Tongue (tissue), 2 donors: ENCODE measurements around the gene CD68. TPM values are rescaled to one million over a fixed set of nuclear protein-coding genes. Genes with fewer than 3 reads are reported as not detected.

Source experiments
- DNase-seq: peaks from one replicate; pipeline ENCODE4 v3.0.0-alpha.2; 2015
- total RNA-seq: library from RNA; depleted of rRNA; stranded (reverse); fragments of >200 nt; gene quantifications from one replicate; pipeline ENCODE4 v1.2.3, GENCODE V29; 2014

Gene CD68
- total RNA-seq, 1 donor from 2014 or later, result 2.4 TPM

GRCh38 chr17:7559320-7560171, 19.9 kb upstream of the CD68 start:
- DNase-seq, result no peak

DNA sequence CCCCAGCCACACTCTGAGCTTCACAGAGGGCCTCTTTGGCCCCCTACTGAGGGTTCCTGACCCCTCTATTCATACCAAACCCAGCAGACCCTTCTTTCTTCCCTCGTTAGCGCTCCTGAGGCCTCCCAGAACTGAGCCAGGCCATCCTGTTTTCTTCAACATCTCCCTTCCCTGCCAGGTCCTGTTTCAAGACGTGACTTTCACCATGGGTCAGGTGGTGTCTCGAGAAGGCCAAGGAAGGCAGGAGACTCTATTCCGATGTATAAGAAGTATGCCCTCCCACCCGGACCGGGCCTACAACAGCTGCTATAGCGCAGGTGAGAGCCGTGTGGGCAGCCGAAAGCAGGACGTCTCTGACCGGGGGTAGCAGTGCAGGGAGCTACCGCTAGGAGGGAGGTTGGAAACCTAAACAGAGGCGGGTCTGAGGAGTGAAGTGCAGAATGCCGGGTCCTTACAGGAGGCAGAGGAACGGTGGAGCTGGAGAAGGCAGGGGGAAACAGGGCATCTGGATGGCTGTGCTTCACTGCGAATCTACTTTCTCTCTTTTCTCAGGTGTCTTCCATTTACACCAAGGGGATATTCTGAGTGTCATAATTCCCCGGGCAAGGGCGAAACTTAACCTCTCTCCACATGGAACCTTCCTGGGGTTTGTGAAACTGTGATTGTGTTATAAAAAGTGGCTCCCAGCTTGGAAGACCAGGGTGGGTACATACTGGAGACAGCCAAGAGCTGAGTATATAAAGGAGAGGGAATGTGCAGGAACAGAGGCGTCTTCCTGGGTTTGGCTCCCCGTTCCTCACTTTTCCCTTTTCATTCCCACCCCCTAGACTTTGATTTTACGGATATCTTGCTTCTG, 19.0 kb upstream of the CD68 start:
- peak; percentile 79 for DNase-seq

DNA sequence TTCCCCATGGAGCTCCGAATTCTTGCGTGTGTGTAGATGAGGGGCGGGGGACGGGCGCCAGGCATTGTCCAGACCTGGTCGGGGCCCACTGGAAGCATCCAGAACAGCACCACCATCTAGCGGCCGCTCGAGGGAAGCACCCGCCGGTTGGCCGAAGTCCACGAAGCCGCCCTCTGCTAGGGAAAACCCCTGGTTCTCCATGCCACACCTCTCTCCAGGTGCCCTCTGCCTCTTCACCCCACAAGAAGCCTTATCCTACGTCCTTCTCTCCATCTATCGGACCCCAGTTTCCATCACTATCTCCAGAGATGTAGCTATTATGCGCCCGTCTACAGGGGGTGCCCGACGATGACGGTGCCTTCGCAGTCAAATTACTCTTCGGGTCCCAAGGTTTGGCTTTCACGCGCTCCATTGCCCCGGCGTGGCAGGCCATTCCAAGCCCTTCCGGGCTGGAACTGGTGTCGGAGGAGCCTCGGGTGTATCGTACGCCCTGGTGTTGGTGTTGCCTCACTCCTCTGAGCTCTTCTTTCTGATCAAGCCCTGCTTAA, 18.3 kb upstream of the CD68 start:
- peak; percentile 95 for DNase-seq

DNA sequence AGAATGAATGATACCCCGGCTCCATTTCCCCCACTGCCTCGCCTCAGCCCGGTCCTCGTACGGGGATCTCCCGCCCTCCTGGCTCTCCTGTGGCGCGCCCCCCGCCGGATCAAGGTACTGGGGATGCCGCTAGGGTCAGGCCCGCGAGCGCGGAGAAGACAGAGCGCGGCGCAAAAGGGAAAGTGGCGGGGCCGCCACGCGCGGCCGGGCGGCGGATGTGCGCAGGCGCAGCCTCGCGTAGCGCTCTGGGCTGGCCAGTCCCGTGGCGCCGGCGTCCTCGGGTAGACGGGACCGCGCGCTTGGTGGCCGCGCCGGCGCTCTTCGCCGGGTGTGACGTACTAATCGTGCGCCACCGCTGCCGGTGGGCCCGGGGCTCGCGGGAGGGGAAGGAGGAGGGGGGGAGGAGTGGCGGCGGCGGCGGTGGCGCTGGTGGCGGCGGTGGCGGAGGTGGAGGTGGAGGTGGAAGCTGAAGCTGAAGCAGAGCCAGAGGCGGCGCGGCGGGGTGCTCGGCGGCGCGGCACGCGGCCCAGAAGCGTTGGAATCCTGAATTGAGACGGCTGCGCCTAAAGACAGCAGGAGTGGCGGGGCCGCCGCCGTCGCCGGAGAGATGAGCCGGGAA, 17.7 kb upstream of the CD68 start, which contains the start of gene SENP3:
Gene SENP3 (plus strand): TSS at position 331 of the 619 bp plus-strand sequence. CDS start 1,158 bp downstream, outside the sequence.
- DNase-seq, result peak; percentile 97

- DNase-seq, result no peak
These were observed 17.2 kb upstream of the CD68 start for GRCh38 chr17:7562208-7562605.

- no peak for DNase-seq
These were observed 16.1 kb upstream of the CD68 start for GRCh38 chr17:7563115-7563869.

DNA sequence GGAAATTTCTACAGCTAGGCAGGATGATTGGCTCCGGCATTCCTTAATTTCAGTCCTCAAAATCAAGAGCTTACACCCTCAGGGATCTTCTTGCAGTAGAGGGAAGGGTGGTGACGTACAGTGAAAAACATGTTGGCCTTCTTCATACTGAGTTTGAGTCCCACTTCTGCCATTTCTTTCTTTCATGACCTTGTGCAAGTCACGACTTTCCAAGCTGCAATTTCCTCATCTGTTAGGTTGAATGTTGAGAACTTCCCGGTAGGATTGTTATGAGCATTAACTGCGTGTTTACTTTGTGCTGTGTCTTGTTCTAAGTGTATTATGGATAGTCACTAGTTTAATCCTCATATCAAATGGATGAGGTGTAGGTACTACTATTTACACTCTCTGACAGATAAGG, 9.9 kb upstream of the CD68 start:
- no peak for DNase-seq

GRCh38 chr17:7570351-7570750, 9.1 kb upstream of the CD68 start:
- DNase-seq, result no peak

GRCh38 chr17:7572338-7572587, 7.2 kb upstream of the CD68 start:
- DNase-seq, result no peak

- peak; percentile 100 for DNase-seq
These were observed 6.7 kb upstream of the CD68 start for GRCh38 chr17:7572588-7573323.

- DNase-seq, result peak; percentile 96
These were observed 5.9 kb upstream of the CD68 start for GRCh38 chr17:7573324-7574080.

- no peak for DNase-seq
These were observed 5.1 kb upstream of the CD68 start for GRCh38 chr17:7574176-7574953.

DNA sequence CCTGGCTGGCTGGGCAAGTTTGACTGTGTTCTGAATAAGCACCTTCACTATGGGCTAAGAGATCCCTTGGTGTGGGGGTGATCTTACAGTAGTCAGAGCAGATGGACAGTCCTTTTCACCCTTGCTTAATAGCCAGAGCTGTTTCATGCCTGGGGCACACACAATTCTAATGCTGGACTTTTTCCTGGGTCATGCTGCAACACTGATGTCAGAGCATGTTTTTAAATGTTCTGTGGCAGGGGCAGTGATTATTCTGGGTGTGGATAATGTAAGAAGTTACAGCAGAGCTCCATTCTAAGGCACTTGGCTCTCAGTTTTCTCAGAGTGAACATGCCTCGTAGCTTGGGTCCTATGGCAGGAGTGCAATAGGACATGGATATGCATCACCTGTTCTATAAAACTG, 4.0 kb upstream of the CD68 start:
- DNase-seq, result no peak

DNA sequence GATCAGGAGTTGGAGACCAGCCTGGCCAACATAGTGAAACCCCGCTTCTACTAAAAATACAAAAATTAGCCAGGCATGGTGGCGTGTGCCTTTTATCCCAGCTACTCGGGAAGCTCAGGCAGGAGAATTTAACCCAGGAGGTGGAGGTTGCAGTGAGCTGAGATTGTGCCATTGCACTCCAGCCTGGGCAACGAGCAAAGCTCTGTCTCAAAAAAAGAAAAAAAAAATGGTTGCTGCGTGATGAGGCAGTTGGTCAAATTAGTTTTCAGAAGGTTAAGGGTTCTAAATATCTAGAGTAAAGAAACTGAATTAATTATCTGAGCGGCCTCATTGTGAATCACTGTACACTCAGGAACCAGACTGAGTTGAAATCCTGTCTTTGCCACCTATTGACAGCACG, 3.5 kb upstream of the CD68 start:
- DNase-seq, result no peak

DNA sequence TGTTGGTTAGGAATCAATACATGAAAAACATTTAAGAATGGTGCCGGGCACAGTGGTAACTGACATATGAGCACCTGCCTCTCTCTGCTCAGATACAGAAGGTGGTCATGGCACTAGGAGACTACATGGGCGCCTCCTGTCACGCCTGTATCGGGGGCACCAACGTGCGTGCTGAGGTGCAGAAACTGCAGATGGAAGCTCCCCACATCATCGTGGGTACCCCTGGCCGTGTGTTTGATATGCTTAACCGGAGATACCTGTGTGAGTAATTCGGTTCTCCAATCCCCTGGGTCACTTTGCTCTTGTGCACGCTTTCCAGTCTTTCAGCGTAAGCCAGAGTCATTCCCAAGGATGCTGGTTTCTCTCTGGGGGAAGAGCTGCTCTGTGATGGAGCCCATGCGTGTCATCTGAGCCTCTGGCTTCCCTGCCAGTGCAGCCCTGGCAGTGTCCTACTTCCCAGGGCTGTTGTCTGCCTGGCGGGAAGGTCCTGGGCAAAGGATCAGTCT, 3.0 kb upstream of the CD68 start:
- DNase-seq, result no peak

- no peak for DNase-seq
These were observed 1.9 kb upstream of the CD68 start for GRCh38 chr17:7577327-7578199.

- no peak for DNase-seq
These were observed 581 bp downstream of the CD68 start for GRCh38 chr17:7579834-7580603.
